Keratinocyte (primary cell): ENCODE measurements around the gene CYP46A1. TPM values are rescaled to one million over a fixed set of nuclear protein-coding genes. Genes with fewer than 3 reads are reported as not detected.

ENCODE experiments used
- DNase-seq: peaks from one replicate; pipeline ENCODE4 v3.0.0-alpha.2; 2011; ENCODE audit warnings: low read depth, missing footprints, low spot score
- FAIRE-seq: peaks from 2 replicates; lab custom pipeline; 2011; peaks lifted over from hg19 to GRCh38; lab: Jason Lieb, UNC
- H2AFZ ChIP-seq: 2 replicates; pipeline ENCODE4 v1.6.0; 2012; ENCODE audit warnings: low read length, control low read depth, inconsistent platforms; ENCODE audit not compliant: control insufficient read depth
- H3K27ac ChIP-seq: 2 replicates; pipeline ENCODE4 v1.5.1; 2011; ENCODE audit warnings: low read length; ENCODE audit not compliant: control insufficient read depth, insufficient read depth
- H3K27me3 ChIP-seq: 3 replicates; pipeline ENCODE4 v1.6.0; 2011; ENCODE audit warnings: low read length; ENCODE audit not compliant: control insufficient read depth, insufficient read depth; ENCODE audit errors: extremely low read depth
- H3K36me3 ChIP-seq, 2 experiments: 2 replicates in 1 of 2; 3 replicates in 1 of 2; pipeline ENCODE4 v1.5.1; 2011; ENCODE audit warnings: low read length in 2 of 2, mild to moderate bottlenecking in 1 of 2; ENCODE audit not compliant: control insufficient read depth in 2 of 2, insufficient read depth in 2 of 2; ENCODE audit errors: extremely low read depth in 1 of 2
- H3K4me1 ChIP-seq: 3 replicates; pipeline ENCODE4 v1.5.1; 2011; ENCODE audit warnings: low read length; ENCODE audit not compliant: control insufficient read depth, insufficient read depth; ENCODE audit errors: extremely low read depth
- H3K4me2 ChIP-seq: 3 replicates; pipeline ENCODE4 v1.6.0; 2011; ENCODE audit warnings: low read depth, low read length; ENCODE audit not compliant: control insufficient read depth, insufficient read depth; ENCODE audit errors: extremely low read depth
- H3K4me3 ChIP-seq, 3 experiments: fragments of 200-600 bp in 1 of 3; sonication (generic) in 1 of 3; 2 replicates in 2 of 3; 3 replicates in 1 of 3; pipeline ENCODE4 v1.5.1; 2011 to 2016; ENCODE audit warnings: low read length in 3 of 3, mild to moderate bottlenecking in 3 of 3, control low read depth in 2 of 3, inconsistent platforms in 1 of 3, low read depth in 1 of 3, mixed read lengths in 1 of 3, mixed run types in 1 of 3, moderate library complexity in 1 of 3; ENCODE audit not compliant: control insufficient read depth in 2 of 3, insufficient read depth in 2 of 3; ENCODE audit errors: extremely low read depth in 1 of 3
- H3K79me2 ChIP-seq: 2 replicates; pipeline ENCODE4 v1.6.0; 2012; ENCODE audit warnings: low read length; ENCODE audit not compliant: control insufficient read depth, insufficient read depth
- H3K9ac ChIP-seq: 3 replicates; pipeline ENCODE4 v1.6.0; 2011; ENCODE audit warnings: low read length; ENCODE audit not compliant: control insufficient read depth, insufficient read depth; ENCODE audit errors: extremely low read depth
- H3K9me1 ChIP-seq: 3 replicates; pipeline ENCODE4 v1.6.0; 2011; ENCODE audit warnings: low read length; ENCODE audit not compliant: control insufficient read depth, insufficient read depth; ENCODE audit errors: extremely low read depth
- H3K9me3 ChIP-seq: 2 replicates; pipeline ENCODE4 v1.5.1; 2012; ENCODE audit warnings: low read depth, low read length; ENCODE audit not compliant: control insufficient read depth
- H4K20me1 ChIP-seq: 3 replicates; pipeline ENCODE4 v1.6.0; 2011; ENCODE audit warnings: low read length; ENCODE audit not compliant: control insufficient read depth, insufficient read depth; ENCODE audit errors: extremely low read depth
- CTCF ChIP-seq, 3 experiments: IDR thresholded peaks in 1 of 3; conservative IDR thresholded peaks in 1 of 3; optimal IDR thresholded peaks in 1 of 3; 2 replicates in 2 of 3; 3 replicates in 1 of 3; pipeline versions ENCODE3 to v1.5.1; 2011; ENCODE audit warnings: low read length in 3 of 3, mild to moderate bottlenecking in 3 of 3, moderate library complexity in 2 of 3, control low read depth in 1 of 3, inconsistent platforms in 1 of 3; ENCODE audit not compliant: insufficient read depth in 2 of 3; ENCODE audit errors: extremely low read depth in 1 of 3
- EZH2 ChIP-seq: IDR thresholded peaks from one replicate; pipeline ENCODE4 v1.6.1; 2012; ENCODE audit warnings: inconsistent platforms, mild to moderate bottlenecking, low read length, moderate library complexity
- dilution Hi-C: fragments of 300-500 bp; cut with MboI; formaldehyde crosslinking; loops from one replicate; pipeline ENCODE4 v1.7.0; 2020; ENCODE audit warnings: low sequenced_read_pairs; ENCODE audit not compliant: extremely low pct_ligation_motif_present
- polyA plus RNA-seq, 5 experiments: library from polyadenylated mRNA; depleted of rRNA in 3 of 5; stranded (reverse) in 3 of 5; stranded (forward) in 1 of 5; unstranded in 1 of 5; fragments of >200 nt; gene quantifications; 1 replicate in 1 of 5; 2 replicates in 3 of 5; 3 replicates in 1 of 5; pipeline versions ENCODE4 v1.2.1 to v1.2.3, GENCODE V29; 2011 to 2012; ENCODE audit warnings: missing spikeins in 2 of 5, low read depth in 1 of 5, low replicate concordance in 1 of 5

CYP46A1 gene
- polyA plus RNA-seq, 1 donor (not counting 4 experiments of a cell fraction or from before 2014, with no cell fraction given) = 0.01 TPM

GRCh38 chr14:99679996-99680395, 4.1 kb upstream of the CYP46A1 start:
- Histone ChIP-seq H3K36me3 (no peaks in the 10 kb centered on the region), H2AFZ (no peak overlapping the region), H3K27me3 (peaks cover 19% of the 10 kb centered on the region), H3K4me3 (no peak overlapping the region), H3K9me1 (no peaks in the 10 kb centered on the region), H3K9me3 (peaks cover 9% of the 10 kb centered on the region), H3K27ac (no peak overlapping the region), H3K4me1 (peaks cover 5% of the 10 kb centered on the region), H3K79me2 (no peaks in the 10 kb centered on the region), H3K4me2 (no peak overlapping the region), H3K9ac (no peak overlapping the region), H4K20me1 (no peaks in the 10 kb centered on the region)
- no peak for DNase-seq
- TF ChIP-seq EZH2 (no peak), CTCF (optimal IDR thresholded peaks at IDR 0.05 in 1 of 3, IDR thresholded peaks at IDR 0.05 in 1 of 3, conservative IDR thresholded peaks at IDR 0.05 in 1 of 3; ENCODE audit: extremely low read depth in 1 of 3, insufficient read depth in 2 of 3, low read length in 3 of 3) (no peak)
- FAIRE-seq = no peak
- dilution Hi-C loops = no loop called here

- Histone ChIP-seq H3K9me3 (peaks cover 9% of the 10 kb centered on the region), H3K4me3 (no peak overlapping the region), H3K36me3 (no peaks in the 10 kb centered on the region), H4K20me1 (no peaks in the 10 kb centered on the region), H3K9ac (no peak overlapping the region), H3K9me1 (no peaks in the 10 kb centered on the region), H3K79me2 (no peaks in the 10 kb centered on the region), H3K4me2 (no peak overlapping the region), H3K4me1 (peaks cover 5% of the 10 kb centered on the region), H3K27me3 (peaks cover 8% of the 10 kb centered on the region), H2AFZ (no peak overlapping the region), H3K27ac (no peak overlapping the region)
- dilution Hi-C loops = no loop called here
- FAIRE-seq (no peak), DNase-seq (no peak)
- TF ChIP-seq EZH2 (no peak), CTCF (optimal IDR thresholded peaks at IDR 0.05 in 1 of 3, IDR thresholded peaks at IDR 0.05 in 1 of 3, conservative IDR thresholded peaks at IDR 0.05 in 1 of 3; ENCODE audit: extremely low read depth in 1 of 3, insufficient read depth in 2 of 3, low read length in 3 of 3) (no peak)
Measured at GRCh38 chr14:99681101-99681831, 2.8 kb upstream of the CYP46A1 start.
